ENCODE measurements around the gene SEC24A.
"Not testable (repeated sequence)": the region's sequence is repeated elsewhere in the genome, so short reads cannot be mapped to it uniquely, and the experiment has no call there.

Gene SEC24A

GRCh38 chr5:134651531-134651930, 2.9 kb downstream of the SEC24A start:
- DNase-seq, result no peak

DNA sequence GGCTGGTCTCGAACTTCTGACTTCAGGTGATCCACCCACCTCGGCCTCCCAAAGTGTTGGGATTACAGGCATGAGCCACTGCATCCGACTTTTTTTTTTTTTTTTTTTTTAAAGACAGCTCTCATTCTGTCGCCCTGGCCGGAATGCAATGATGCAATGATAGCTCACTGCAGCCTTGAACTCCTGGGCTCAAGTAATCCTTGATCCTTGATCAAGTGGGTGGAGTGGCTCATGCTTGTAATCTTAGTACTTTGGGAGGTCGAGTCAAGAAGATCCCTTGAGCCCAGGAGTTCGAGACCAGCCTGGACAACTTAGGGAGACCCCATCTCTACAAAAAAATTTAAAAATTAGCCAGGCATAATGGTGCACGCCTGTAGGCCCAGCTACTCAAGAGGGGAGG, 8.1 kb downstream of the SEC24A start:
- no peak for DNase-seq

DNA sequence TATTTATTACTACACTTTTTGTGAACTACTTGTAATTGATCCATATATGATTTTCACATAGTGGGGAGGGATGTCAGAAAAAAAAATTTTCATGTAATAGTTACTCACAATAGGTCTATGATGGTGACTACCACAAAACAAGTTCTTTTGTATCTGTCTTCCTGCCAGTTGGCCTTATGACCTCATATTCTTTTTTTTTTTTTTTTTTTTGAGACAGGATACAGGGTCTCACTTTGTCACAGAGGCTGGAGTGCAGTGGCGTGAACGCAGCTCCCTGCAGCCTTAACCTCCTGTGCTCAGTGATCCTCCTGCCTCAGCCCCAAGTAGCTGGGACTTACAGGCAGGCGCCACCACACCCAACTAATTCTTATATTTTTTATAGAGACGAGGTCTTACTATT, 10.9 kb downstream of the SEC24A start:
- no peak for DNase-seq

DNA sequence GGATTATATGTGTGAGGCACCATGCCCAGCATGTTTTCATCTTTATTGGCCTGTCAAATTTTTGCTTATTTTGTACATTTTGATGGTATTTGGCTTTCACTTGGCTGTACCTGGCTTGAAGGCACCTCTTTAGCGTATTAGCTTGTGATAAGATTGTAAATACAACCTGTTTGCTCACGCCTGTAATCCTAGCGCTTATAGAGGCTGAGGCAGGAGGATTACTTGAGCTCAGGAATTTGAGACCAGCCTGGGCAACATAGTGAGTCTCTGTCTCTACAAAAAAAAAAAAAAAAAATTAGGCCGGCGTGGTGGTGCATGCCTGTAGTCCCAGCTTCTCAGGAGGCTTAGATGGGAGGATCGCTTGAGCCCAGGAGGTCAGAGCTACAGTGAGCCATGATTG, 11.3 kb downstream of the SEC24A start:
- DNase-seq, result no peak

- DNase-seq, result no peak
These were observed 14.4 kb downstream of the SEC24A start for GRCh38 chr5:134662971-134663370.

DNA sequence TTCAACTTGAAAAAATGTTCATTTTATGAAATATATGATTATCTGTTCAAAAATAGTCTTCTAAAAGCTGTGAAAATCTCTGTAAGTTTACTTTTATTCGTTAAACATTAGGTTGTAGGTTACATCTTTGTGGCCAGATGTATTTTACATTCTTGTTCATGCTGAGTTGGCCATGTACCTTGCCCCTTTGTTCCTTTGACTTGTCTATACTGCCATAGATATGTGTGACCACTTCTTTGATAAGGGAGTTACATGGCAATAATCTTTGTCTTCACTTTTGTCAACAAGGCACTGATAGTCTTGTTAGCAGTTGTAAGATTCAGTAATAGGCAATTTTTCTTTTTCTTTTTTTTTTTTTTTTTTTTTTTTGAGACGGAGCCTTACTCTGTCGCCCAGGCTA, 15.9 kb downstream of the SEC24A start:
- no peak for DNase-seq

DNA sequence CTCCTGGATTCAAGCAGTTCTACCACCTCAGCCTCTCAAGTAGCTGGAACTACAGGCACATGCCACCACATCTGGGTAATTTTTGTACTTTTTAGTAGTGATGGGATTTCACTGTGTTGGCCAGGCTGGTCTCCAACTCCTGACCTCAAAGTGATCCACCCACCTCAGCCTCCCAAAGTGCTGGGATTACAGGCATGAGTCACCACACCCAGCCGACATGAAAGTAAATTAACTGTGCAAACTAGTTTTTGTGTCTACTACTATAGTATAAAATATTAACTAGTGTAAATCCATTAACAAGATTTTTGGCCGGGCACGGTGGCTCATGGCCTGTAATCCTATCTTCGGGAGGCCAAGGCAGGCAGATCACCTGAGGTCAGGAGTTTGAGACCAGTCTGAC, 25.0 kb downstream of the SEC24A start:
- DNase-seq, result not testable (repeated sequence)

GRCh38 chr5:134677357-134677756, 28.8 kb downstream of the SEC24A start:
- not testable (repeated sequence) for DNase-seq

DNA sequence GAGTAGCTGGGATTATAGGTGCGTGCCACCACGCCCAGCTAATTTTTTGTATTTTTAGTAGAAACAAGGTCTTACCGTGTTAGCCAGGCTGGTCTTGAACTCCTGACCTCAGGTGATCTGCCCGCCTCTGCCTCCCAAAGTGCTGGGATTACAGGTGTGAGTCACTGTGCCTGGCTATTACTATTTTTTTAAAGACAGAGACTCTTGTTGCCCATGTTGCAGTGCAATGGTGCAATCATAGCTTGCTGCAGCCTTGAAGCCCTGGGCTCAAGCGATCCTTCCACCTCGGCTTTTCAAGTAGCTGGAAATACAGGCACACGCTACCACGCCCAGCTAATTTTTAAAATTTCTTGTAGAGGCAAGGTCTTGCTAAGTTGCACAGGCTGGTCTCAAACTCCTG, 41.6 kb downstream of the SEC24A start:
- not testable (repeated sequence) for DNase-seq

- no peak for DNase-seq
These were observed 44.1 kb downstream of the SEC24A start for GRCh38 chr5:134692722-134693121.

DNA sequence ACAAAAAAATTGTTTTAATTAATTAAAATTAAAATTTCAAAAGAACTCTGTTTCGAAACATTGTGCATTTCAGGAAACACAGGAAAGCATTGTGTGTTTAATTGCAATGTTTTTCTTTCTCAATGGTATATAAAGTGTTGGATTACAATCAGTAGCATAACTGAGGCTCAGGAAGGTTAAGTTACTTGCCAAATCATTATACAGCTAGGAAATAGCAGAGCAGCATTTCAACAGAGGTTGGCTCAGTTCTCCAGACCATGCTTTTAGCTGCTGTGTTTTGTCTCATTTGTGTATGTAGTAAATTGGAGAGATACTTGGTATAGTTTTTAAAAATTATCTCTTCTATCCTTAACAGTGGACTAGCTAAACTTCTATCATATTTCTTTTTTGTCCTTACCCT, 59.7 kb downstream of the SEC24A start:
- DNase-seq, result no peak

DNA sequence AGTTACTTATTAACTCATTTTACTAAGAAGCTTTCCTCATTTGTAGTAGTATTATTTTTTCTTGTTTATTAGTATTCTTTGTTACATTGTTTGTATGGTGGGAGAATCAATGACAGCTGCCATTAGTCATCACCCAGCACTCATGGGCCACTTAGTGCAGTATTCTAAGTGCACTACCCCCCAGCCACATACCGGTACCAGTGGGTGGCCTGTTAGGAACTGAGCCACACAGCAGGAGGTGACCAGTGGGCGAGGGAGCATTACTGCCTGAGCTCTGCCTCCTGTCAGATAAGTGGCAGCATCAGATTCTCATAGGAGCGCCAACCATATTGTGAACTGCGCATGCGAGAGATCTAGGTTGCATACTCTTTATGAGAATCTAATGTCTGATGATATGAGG, 65.5 kb downstream of the SEC24A start:
- no peak for DNase-seq

- no peak for DNase-seq
These were observed 66.0 kb downstream of the SEC24A start for GRCh38 chr5:134714541-134714940.

DNA sequence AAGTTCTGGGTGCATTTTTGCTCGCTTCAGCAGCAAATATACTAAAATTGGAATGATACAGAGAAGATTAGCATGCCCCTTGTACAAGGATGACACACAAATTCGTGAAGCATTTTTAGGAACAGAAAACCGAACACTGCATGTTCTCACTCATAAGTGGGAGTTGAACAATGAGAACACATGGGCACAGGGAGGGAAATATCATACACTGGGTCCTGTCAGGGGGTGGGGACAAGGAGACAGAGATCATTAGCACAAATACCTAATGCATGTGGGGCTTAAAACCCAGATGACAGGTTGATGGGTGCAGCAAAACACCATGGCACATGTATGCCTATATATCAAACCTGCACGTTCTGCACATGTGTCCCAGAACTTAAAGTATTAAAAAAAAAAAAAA, 66.9 kb downstream of the SEC24A start:
- DNase-seq, result not testable (repeated sequence)

GRCh38 chr5:134724872-134725271, 76.3 kb downstream of the SEC24A start:
- DNase-seq, result no peak

DNA sequence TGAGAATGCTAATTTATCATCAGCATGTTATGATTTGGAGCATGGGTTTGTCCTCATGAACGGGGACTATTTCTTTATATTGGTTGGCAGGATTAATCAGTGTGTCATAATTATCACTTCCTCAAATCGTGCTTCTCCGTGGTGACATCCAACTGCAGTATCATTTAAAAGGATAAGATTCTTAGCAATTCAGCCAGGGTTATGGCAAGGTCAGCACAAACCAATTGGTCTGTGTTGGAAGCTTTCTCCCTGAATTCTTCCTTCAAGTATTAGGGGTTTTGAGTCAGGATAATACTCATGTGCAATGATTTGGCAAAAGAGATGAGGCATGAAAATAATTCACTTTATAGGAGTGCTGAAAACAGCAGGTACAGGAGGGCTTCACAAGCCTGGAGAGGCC, 84.2 kb downstream of the SEC24A start:
- no peak for DNase-seq

- no peak for DNase-seq
These were observed 86.7 kb downstream of the SEC24A start for GRCh38 chr5:134735243-134735642.

DNA sequence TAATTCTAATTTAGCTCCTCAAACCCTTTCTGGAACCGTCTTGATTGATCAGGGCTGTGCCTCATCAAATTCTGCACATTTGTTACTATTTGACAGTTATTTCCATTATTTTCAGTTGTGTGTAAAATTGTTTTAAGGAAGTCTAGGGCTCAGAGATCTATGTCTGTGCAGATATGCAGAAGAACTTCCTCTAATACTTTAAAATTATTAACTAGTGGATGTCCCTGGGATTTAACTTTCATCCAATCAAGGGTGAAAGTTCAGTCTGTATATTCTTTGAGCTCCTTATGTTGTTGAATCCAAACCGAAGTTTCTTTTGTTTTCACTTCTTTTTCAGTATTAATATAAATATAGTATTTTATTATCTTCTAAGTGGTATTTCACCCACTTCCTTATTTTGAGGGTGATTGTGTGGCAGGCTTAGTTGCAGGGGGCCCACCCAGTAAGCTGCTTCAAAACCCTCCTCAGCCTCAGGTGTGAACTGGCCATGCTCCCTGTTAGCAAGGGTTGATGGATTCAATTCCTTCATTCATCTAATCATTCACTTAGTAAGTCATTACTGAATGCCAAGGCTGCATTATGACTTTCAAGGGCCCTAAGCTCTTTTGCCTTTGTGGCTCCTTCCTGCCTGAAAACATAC, 87.7 kb downstream of the SEC24A start:
- no peak for DNase-seq

GRCh38 chr5:134738133-134738962, 89.8 kb downstream of the SEC24A start, which contains the start of gene CAMLG:
CAMLG (plus strand) TSS chr5:134738548; CDS start chr5:134738621, 73 bp downstream.
- DNase-seq, result peak; percentile 98

DNA sequence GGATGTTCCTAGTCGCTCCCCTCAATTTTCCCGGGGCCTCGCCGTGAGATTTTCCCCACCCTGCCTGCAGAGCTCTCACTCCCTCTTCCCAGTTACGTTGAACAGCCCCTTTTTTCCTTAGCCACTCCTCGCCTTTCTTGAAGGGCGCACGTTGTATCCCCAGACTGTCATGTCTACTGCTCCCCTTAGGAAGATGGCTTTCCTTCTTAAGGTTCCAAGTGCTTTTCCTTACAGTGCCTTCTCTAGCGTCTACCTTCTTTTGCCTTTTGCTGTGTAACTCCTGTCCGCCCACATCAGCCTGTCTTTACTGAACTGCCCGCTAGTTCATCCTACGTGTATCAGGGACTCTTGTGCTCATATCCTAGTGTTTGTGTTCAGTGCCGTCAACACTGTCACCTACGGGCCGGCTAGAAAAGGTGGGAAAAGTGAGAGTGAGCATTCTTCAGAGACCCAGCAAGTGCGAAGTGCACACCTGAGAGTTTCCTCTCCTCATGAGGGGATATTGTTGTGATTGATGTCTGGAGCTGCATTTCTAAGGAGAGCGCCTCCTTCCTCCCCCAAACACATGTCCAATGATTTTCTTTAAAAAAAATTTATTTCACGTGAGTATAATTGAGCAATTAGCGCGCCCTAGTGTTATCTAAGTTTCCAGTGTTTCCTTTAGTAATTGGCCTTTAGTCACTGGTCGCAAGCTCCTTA, 90.5 kb downstream of the SEC24A start:
- DNase-seq, result peak; percentile 16

DNA sequence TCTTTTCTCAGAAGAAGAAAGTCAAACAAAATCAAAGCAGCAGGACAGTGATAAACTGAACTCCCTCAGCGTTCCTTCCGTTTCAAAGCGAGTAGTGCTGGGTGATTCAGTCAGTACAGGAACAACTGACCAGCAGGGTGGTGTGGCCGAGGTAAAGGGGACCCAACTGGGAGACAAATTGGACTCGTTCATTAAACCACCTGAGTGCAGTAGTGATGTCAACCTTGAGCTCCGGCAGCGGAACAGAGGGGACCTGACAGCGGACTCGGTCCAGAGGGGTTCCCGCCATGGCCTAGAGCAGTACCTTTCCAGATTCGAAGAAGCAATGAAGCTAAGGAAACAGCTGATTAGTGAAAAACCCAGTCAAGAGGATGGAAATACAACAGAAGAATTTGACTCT, 92.5 kb downstream of the SEC24A start:
- DNase-seq, result no peak

DNA sequence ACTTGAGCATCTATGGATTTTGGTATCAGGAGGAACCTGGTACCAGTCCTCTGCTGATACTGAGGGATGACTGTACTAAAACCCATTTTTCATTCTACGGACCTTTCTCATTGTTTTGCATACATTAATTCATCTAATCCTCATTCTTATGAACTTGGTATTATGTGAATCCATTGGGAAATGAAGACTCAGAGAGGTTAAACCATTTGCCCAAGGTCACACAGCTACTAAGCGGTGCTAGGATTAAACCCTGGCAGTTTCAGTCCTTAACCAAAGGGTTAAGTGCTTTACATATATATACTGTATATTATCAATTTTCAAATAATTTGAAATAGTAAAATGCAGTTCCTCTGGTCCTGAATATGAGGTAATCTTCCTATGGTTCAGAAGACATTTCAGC, 93.5 kb downstream of the SEC24A start:
- no peak for DNase-seq

GRCh38 chr5:134749415-134749814, 100.8 kb downstream of the SEC24A start:
- no peak for DNase-seq

DNA sequence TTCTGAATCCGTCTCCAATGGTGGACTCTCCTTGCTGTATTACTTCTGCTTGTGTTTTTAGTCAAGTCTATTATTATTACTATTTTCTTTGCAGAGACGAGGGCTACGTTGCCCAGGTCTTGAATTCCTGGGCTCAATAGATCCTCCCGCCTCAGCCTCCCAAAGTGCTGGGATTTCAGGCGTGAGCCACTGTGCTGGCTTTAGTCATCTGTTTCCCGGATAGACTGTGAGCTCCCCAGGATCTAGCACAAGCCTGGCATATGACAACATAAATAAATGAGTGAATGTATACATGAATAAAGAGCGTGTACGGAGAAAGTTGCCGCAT, 109.6 kb downstream of the SEC24A start:
- DNase-seq, result no peak
